Lung microvascular endothelial cell (primary cell): ENCODE measurements around the gene CACTIN. TPM values are rescaled to one million over a fixed set of nuclear protein-coding genes. Genes with fewer than 3 reads are reported as not detected.
A peak's percentile ranks its signal among the peaks of the same experiment; 100 is the strongest.
"Not testable (repeated sequence)": the region's sequence is repeated elsewhere in the genome, so short reads cannot be mapped to it uniquely, and the experiment has no call there.

Source experiments
- DNase-seq, 2 donors: peaks; one replicate each; pipeline versions ENCODE4 v3.0.0 to v3.0.0-alpha.2; 2010; ENCODE audit warnings: low read depth in 2 of 2
- total RNA-seq: library from RNA; depleted of rRNA; stranded (reverse); fragments of >200 nt; gene quantifications from 2 replicates; pipeline ENCODE4 v1.2.1, GENCODE V29; 2014

The CACTIN gene
- total RNA-seq, 1 donor from 2014 or later = 21.6 TPM

- DNase-seq = not testable (repeated sequence)
These were observed 2.2 kb upstream of the CACTIN start for GRCh38 chr19:3628766-3629165.

- no peak for DNase-seq
These were observed 747 bp upstream of the CACTIN start for GRCh38 chr19:3627351-3627723.

GRCh38 chr19:3625996-3626472, 556 bp downstream of the CACTIN start:
- no peak for DNase-seq

GRCh38 chr19:3623716-3624115, 2.9 kb downstream of the CACTIN start:
- DNase-seq = no peak

- DNase-seq = no peak
These were observed 4.4 kb downstream of the CACTIN start for GRCh38 chr19:3622224-3622623.

- DNase-seq = no peak
These were observed 4.9 kb downstream of the CACTIN start for GRCh38 chr19:3621689-3622088.

GRCh38 chr19:3620817-3621547, 5.6 kb downstream of the CACTIN start:
- no peak for DNase-seq

- no peak for DNase-seq
These were observed 6.3 kb downstream of the CACTIN start for GRCh38 chr19:3620145-3620816.

GRCh38 chr19:3619631-3620012, 7.0 kb downstream of the CACTIN start:
- no peak for DNase-seq

- no peak for DNase-seq
These were observed 7.6 kb downstream of the CACTIN start for GRCh38 chr19:3618811-3619630.

- peak; percentile 58 to 77 for DNase-seq
These were observed 8.3 kb downstream of the CACTIN start for GRCh38 chr19:3618144-3618810.

GRCh38 chr19:3617463-3617862, 9.1 kb downstream of the CACTIN start:
- no peak for DNase-seq

- DNase-seq = no peak
These were observed 11.0 kb downstream of the CACTIN start for GRCh38 chr19:3615524-3616135.

- DNase-seq = no peak
These were observed 11.6 kb downstream of the CACTIN start for GRCh38 chr19:3614858-3615505.

GRCh38 chr19:3613818-3614661, 12.6 kb downstream of the CACTIN start:
- DNase-seq = no peak

GRCh38 chr19:3612901-3613741, 13.5 kb downstream of the CACTIN start:
- no peak for DNase-seq

- DNase-seq = no peak
These were observed 14.3 kb downstream of the CACTIN start for GRCh38 chr19:3612330-3612729.

GRCh38 chr19:3611841-3612240, 14.7 kb downstream of the CACTIN start:
- no peak for DNase-seq
